Endothelial cell of umbilical vein (primary cell): Measurements from ENCODE around the gene CS.

Experiments used
- POLR2A ChIP-seq: IDR thresholded peaks from 2 replicates; pipeline ENCODE4 v1.6.1; 2012; ENCODE audit warnings: low read depth, mild to moderate bottlenecking, control low read depth, low read length
- POLR2AphosphoS5 ChIP-seq: IDR thresholded peaks from 2 replicates; pipeline ENCODE4 v1.6.1; 2012; ENCODE audit warnings: low read depth, mild to moderate bottlenecking, control low read depth, low read length, moderate library complexity; ENCODE audit not compliant: insufficient read depth
- TF ChIP-seq, protein P1 (sequence below): IDR thresholded peaks from 2 replicates; pipeline ENCODE4 v1.6.1; 2011; ENCODE audit not compliant: insufficient read depth, insufficient read length
- TF ChIP-seq, protein P2 (sequence below), 2 donors: IDR thresholded peaks; 1 replicate in 1 of 2; 2 replicates in 1 of 2; pipeline ENCODE4 v1.5.1; 2011; ENCODE audit warnings: low read length in 2 of 2, mild to moderate bottlenecking in 2 of 2, moderate library complexity in 2 of 2, control low read depth in 1 of 2, inconsistent platforms in 1 of 2, low read depth in 1 of 2; ENCODE audit not compliant: insufficient read depth in 1 of 2; ENCODE audit errors: extremely low read depth in 1 of 2

DNA sequence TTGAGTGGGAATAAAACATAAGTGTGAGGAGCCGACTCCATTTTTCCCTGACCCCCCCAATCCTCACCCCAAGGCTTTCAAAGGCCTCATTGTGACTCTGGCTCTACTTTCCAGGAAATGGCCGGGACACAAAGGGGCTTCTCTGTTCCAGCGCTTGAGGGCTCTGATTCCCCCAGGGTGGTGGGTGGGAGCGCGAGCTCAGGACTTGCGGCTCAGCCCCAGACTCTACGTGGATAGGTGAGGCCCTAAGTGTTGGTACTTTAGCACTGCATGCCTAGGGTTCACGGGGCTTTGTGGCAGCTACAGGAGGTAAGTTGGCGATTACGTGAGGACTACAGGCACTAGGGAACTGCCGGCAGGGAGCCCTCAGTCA is 15.1 kb upstream of the CS start:
- TF ChIP-seq, protein P1, sequence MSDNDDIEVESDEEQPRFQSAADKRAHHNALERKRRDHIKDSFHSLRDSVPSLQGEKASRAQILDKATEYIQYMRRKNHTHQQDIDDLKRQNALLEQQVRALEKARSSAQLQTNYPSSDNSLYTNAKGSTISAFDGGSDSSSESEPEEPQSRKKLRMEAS, result no peak
- TF ChIP-seq, protein P2, sequence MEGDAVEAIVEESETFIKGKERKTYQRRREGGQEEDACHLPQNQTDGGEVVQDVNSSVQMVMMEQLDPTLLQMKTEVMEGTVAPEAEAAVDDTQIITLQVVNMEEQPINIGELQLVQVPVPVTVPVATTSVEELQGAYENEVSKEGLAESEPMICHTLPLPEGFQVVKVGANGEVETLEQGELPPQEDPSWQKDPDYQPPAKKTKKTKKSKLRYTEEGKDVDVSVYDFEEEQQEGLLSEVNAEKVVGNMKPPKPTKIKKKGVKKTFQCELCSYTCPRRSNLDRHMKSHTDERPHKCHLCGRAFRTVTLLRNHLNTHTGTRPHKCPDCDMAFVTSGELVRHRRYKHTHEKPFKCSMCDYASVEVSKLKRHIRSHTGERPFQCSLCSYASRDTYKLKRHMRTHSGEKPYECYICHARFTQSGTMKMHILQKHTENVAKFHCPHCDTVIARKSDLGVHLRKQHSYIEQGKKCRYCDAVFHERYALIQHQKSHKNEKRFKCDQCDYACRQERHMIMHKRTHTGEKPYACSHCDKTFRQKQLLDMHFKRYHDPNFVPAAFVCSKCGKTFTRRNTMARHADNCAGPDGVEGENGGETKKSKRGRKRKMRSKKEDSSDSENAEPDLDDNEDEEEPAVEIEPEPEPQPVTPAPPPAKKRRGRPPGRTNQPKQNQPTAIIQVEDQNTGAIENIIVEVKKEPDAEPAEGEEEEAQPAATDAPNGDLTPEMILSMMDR (IDR thresholded peaks at IDR 0.05; ENCODE audit: extremely low read depth in 1 of 2, insufficient read depth in 1 of 2, low read depth in 1 of 2, low read length in 2 of 2), result no peak
- TF ChIP-seq POLR2AphosphoS5 (no peak), POLR2A (no peak)
